GM12892 (cell line): ENCODE measurements around the gene FZD7.

Experiments used
- POLR2A ChIP-seq: IDR thresholded peaks from 2 replicates; pipeline ENCODE4 v1.6.1; 2011; ENCODE audit warnings: low read depth, low read length, control low read depth
- POLR2AphosphoS5 ChIP-seq: IDR thresholded peaks from 2 replicates; pipeline ENCODE4 v1.6.1; 2011; ENCODE audit warnings: low read depth, low read length, control low read depth

DNA sequence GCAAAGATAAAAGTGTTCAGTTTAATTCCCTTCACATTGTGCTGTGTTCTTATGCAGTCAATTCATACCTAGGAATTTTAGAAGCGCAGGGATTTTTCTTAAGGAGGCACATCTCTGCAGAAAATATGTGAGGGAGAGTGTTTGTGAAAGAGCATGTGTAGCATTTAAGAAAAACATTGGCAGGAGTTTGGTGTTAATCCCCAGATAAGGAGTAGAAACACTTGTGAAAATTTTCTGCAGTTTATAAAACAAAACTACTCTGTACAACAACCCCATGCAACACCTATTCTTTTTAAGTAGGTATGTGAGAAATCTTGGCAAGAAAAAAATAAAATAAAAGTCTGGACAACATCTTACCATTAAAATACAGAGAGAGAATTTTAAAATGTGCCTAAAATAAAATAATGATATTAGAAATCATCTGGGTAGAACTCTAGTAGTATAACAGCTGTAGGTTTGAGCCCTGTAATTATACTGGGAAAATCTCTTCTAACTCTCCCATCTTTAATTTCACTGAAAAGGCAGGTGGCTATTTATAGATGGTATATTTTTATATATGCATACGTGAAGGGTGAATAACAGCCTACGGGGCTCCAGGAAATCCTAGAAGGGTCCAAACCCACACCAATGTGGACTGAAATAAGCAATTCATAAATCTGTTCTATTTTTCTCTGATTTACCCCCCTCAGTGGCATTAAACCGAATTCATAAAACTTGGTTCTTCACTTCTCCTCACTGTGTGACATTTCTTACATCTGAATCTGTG lies 6.6 kb downstream of the FZD7 start:
- TF ChIP-seq POLR2A (no peak), POLR2AphosphoS5 (no peak)
